ENCODE data around the gene FBXO31.

- TF ChIP-seq, protein P1, sequence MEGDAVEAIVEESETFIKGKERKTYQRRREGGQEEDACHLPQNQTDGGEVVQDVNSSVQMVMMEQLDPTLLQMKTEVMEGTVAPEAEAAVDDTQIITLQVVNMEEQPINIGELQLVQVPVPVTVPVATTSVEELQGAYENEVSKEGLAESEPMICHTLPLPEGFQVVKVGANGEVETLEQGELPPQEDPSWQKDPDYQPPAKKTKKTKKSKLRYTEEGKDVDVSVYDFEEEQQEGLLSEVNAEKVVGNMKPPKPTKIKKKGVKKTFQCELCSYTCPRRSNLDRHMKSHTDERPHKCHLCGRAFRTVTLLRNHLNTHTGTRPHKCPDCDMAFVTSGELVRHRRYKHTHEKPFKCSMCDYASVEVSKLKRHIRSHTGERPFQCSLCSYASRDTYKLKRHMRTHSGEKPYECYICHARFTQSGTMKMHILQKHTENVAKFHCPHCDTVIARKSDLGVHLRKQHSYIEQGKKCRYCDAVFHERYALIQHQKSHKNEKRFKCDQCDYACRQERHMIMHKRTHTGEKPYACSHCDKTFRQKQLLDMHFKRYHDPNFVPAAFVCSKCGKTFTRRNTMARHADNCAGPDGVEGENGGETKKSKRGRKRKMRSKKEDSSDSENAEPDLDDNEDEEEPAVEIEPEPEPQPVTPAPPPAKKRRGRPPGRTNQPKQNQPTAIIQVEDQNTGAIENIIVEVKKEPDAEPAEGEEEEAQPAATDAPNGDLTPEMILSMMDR (IDR thresholded peaks at IDR 0.05), result no peak
- no peak for TF ChIP-seq POLR2A (IDR thresholded peaks at IDR 0.05)
Measured at GRCh38 chr16:87320510-87321227, 62.9 kb downstream of the FBXO31 start.

Measured in adrenal gland (tissue), 5 donors.